H9 (cell line): ENCODE measurements around the gene MTFR2. TPM values are rescaled to one million over a fixed set of nuclear protein-coding genes. Genes with fewer than 3 reads are reported as not detected.

ENCODE experiments used
- DNase-seq: peaks from one replicate; pipeline ENCODE4 v3.0.0-alpha.2; 2017
- H2AFZ ChIP-seq: one replicate; pipeline ENCODE4 v1.6.1; 2013; ENCODE audit warnings: mild to moderate bottlenecking, low read length, control low read depth, moderate library complexity
- H2AK5ac ChIP-seq: 2 replicates; pipeline ENCODE4 v1.6.1; 2013; ENCODE audit warnings: low read length, control low read depth, mixed read lengths; ENCODE audit not compliant: insufficient read length
- H2BK120ac ChIP-seq: one replicate; pipeline ENCODE4 v1.6.1; 2013; ENCODE audit warnings: low read depth, mild to moderate bottlenecking, low read length, control low read depth, inconsistent platforms; ENCODE audit not compliant: poor library complexity, severe bottlenecking
- H2BK12ac ChIP-seq: 2 replicates; pipeline ENCODE4 v1.6.1; 2013; ENCODE audit warnings: low read length, control low read depth, mixed read lengths, low read depth; ENCODE audit not compliant: insufficient read length
- H2BK15ac ChIP-seq: 2 replicates; pipeline ENCODE4 v1.6.1; 2013; ENCODE audit warnings: low read depth, low read length, control low read depth
- H2BK20ac ChIP-seq: one replicate; pipeline ENCODE4 v1.6.1; 2013; ENCODE audit warnings: low read depth, mild to moderate bottlenecking, low read length, control low read depth, inconsistent platforms; ENCODE audit not compliant: poor library complexity, severe bottlenecking
- H2BK5ac ChIP-seq: 2 replicates; pipeline ENCODE4 v1.6.1; 2013; ENCODE audit warnings: low read length, control low read depth, mixed read lengths; ENCODE audit not compliant: insufficient read length
- H3K14ac ChIP-seq: 2 replicates; pipeline ENCODE4 v1.6.1; 2013; ENCODE audit warnings: low read length, control low read depth; ENCODE audit not compliant: insufficient read depth
- H3K18ac ChIP-seq: 2 replicates; pipeline ENCODE4 v1.6.1; 2013; ENCODE audit warnings: low read depth, mild to moderate bottlenecking, mixed read lengths, low read length, control low read depth; ENCODE audit not compliant: insufficient read length
- H3K23ac ChIP-seq: 2 replicates; pipeline ENCODE4 v1.6.1; 2013; ENCODE audit warnings: low read length, control low read depth, mixed read lengths, low read depth; ENCODE audit not compliant: insufficient read length
- H3K23me2 ChIP-seq: 2 replicates; pipeline ENCODE4 v1.6.1; 2013; ENCODE audit warnings: low read depth, mild to moderate bottlenecking, mixed read lengths, low read length, control low read depth; ENCODE audit not compliant: insufficient read length, poor library complexity, severe bottlenecking
- H3K27ac ChIP-seq: 2 replicates; pipeline ENCODE4 v1.5.1; 2013; ENCODE audit warnings: low read length, control low read depth, mixed read lengths, low read depth; ENCODE audit not compliant: insufficient read length
- H3K27me3 ChIP-seq: 2 replicates; pipeline ENCODE4 v1.6.1; 2013; ENCODE audit warnings: low read length, control low read depth, inconsistent platforms; ENCODE audit not compliant: insufficient read depth
- H3K4ac ChIP-seq: 2 replicates; pipeline ENCODE4 v1.6.1; 2013; ENCODE audit warnings: low read depth, mild to moderate bottlenecking, control low read depth, inconsistent platforms, low read length, moderate library complexity
- H3K4me1 ChIP-seq: 2 replicates; pipeline ENCODE4 v1.6.1; 2013; ENCODE audit warnings: low read length, control low read depth, inconsistent platforms; ENCODE audit not compliant: insufficient read depth
- H3K4me2 ChIP-seq: 2 replicates; pipeline ENCODE4 v1.6.1; 2013; ENCODE audit warnings: low read length, control low read depth, mixed read lengths; ENCODE audit not compliant: insufficient read length, insufficient read depth
- H3K56ac ChIP-seq: 2 replicates; pipeline ENCODE4 v1.6.1; 2013; ENCODE audit warnings: low read depth, mild to moderate bottlenecking, mixed read lengths, low read length, control low read depth; ENCODE audit not compliant: insufficient read length
- H3K79me1 ChIP-seq: 2 replicates; pipeline ENCODE4 v1.6.1; 2013; ENCODE audit warnings: low read depth, mild to moderate bottlenecking, moderate library complexity, low read length, control low read depth, inconsistent platforms; ENCODE audit not compliant: insufficient read depth, poor library complexity, severe bottlenecking
- H3K79me2 ChIP-seq: 2 replicates; pipeline ENCODE4 v1.6.1; 2013; ENCODE audit warnings: low read length, control low read depth, inconsistent platforms; ENCODE audit not compliant: insufficient read depth
- H3K9ac ChIP-seq: 2 replicates; pipeline ENCODE4 v1.6.1; 2013; ENCODE audit warnings: low read length, control low read depth, mixed read lengths; ENCODE audit not compliant: insufficient read length; ENCODE audit errors: extremely low read depth
- H3K9me3 ChIP-seq: one replicate; pipeline ENCODE4 v1.6.1; 2013; ENCODE audit warnings: low read depth, low read length, inconsistent platforms; ENCODE audit not compliant: control insufficient read depth
- H3T11ph ChIP-seq: one replicate; pipeline ENCODE4 v1.6.1; 2013; ENCODE audit warnings: mild to moderate bottlenecking, low read length, control low read depth, inconsistent platforms
- H4K20me1 ChIP-seq: one replicate; pipeline ENCODE4 v1.6.1; 2013; ENCODE audit not compliant: control insufficient read depth, insufficient read length, insufficient read depth
- H4K5ac ChIP-seq: 2 replicates; pipeline ENCODE4 v1.6.1; 2013; ENCODE audit warnings: low read depth, mild to moderate bottlenecking, mixed read lengths, low read length, control low read depth; ENCODE audit not compliant: insufficient read length
- H4K8ac ChIP-seq: replicated peaks from 2 replicates; pipeline ENCODE4 v1.6.1; 2013; ENCODE audit warnings: low read length, control low read depth, mixed read lengths, low read depth; ENCODE audit not compliant: insufficient read length
- H4K91ac ChIP-seq: 2 replicates; pipeline ENCODE4 v1.6.1; 2013; ENCODE audit warnings: low read depth, mild to moderate bottlenecking, moderate library complexity, mixed read lengths, low read length, control low read depth; ENCODE audit not compliant: insufficient read length
- H3K27ac Mint-ChIP-seq, 3 experiments: 2 replicates in 2 of 3; 3 replicates in 1 of 3; pipeline ENCODE4 v1.8.0; 2020 to 2021; ENCODE audit warnings: mixed read lengths in 3 of 3, mild to moderate bottlenecking in 1 of 3, moderate library complexity in 1 of 3
- H3K27me3 Mint-ChIP-seq: 2 replicates; pipeline ENCODE4 v1.8.0; 2021; ENCODE audit warnings: low read depth, mild to moderate bottlenecking, moderate library complexity, mixed read lengths
- H3K36me3 Mint-ChIP-seq, 3 experiments: 2 replicates in 2 of 3; 3 replicates in 1 of 3; pipeline ENCODE4 v1.8.0; 2020 to 2021; ENCODE audit warnings: low read depth in 3 of 3, mixed read lengths in 3 of 3; ENCODE audit not compliant: insufficient read depth in 1 of 3
- H3K4me1 Mint-ChIP-seq, 2 experiments: 2 replicates each; pipeline ENCODE4 v1.8.0; 2020; ENCODE audit warnings: mixed read lengths in 2 of 2
- H3K4me3 Mint-ChIP-seq, 2 experiments: 2 replicates in 1 of 2; 3 replicates in 1 of 2; pipeline ENCODE4 v1.8.0; 2020 to 2021; ENCODE audit warnings: mild to moderate bottlenecking in 2 of 2, mixed read lengths in 2 of 2, moderate library complexity in 1 of 2
- H3K9me3 Mint-ChIP-seq, 2 experiments: 2 replicates in 1 of 2; 3 replicates in 1 of 2; pipeline ENCODE4 v1.8.0; 2020; ENCODE audit warnings: mild to moderate bottlenecking in 2 of 2, mixed read lengths in 2 of 2, moderate library complexity in 1 of 2
- CTCF ChIP-seq: fragments of 200-600 bp; sonication (generic); conservative IDR thresholded peaks from 3 replicates; pipeline ENCODE4 v1.8.0; 2021; ENCODE audit warnings: antibody characterized with exemption, mild to moderate bottlenecking
- WGBS: extraction: QIAGEN DNeasy Blood & Tissue Kit; methylation state at CpG from one replicate; pipeline ENCODE4 v1.1.7; 2013; ENCODE audit warnings: missing lambda C conversion rate, low lambda C conversion rate, mixed read lengths; ENCODE audit not compliant: insufficient read length; ENCODE audit errors: extremely low coverage; 5-methylcytosine and 5-hydroxymethylcytosine counted together
- total RNA-seq: library from RNA; stranded (reverse); gene quantifications from 2 replicates; pipeline ENCODE4 v1.2.1, GENCODE V29; 2021

MTFR2 gene
- total RNA-seq, 1 experiment from 2014 or later, result 11.8 TPM

- H3K9ac ChIP-seq, result no peak overlapping the region
- no peak for DNase-seq
- H3K4ac ChIP-seq, result no peak overlapping the region
- H3T11ph ChIP-seq, result no peak overlapping the region
- H3K27ac Mint-ChIP-seq, result no peak overlapping the region
- H3K23me2 ChIP-seq, result no peaks in the 10 kb centered on the region
- no peak overlapping the region for H3K18ac ChIP-seq
- no peak overlapping the region for H2BK120ac ChIP-seq
- no peaks in the 10 kb centered on the region for H4K20me1 ChIP-seq
- H3K9me3 Mint-ChIP-seq, result no peaks in the 10 kb centered on the region
- H3K4me3 Mint-ChIP-seq, result no peak overlapping the region
- no peak overlapping the region for H2BK12ac ChIP-seq
- no peaks in the 10 kb centered on the region for H3K27me3 Mint-ChIP-seq
- H3K4me1 ChIP-seq, result no peaks in the 10 kb centered on the region
- no peaks in the 10 kb centered on the region for H3K36me3 Mint-ChIP-seq
- no CpG with 5 or more reads among the region's 5 CpGs for WGBS
- no peaks in the 10 kb centered on the region for H3K27me3 ChIP-seq
- no peak overlapping the region for H4K8ac ChIP-seq
- H2BK15ac ChIP-seq, result no peak overlapping the region
- no peak overlapping the region for H3K14ac ChIP-seq
- H2BK20ac ChIP-seq, result no peak overlapping the region
- no peaks in the 10 kb centered on the region for H3K4me1 Mint-ChIP-seq
- no peak overlapping the region for H2AFZ ChIP-seq
- H3K79me1 ChIP-seq, result no peaks in the 10 kb centered on the region
- H3K56ac ChIP-seq, result no peak overlapping the region
- no peak overlapping the region for H3K23ac ChIP-seq
- no peak overlapping the region for H2BK5ac ChIP-seq
- H3K4me2 ChIP-seq, result no peak overlapping the region
- H3K79me2 ChIP-seq, result no peaks in the 10 kb centered on the region
- H3K27ac ChIP-seq, result no peak overlapping the region
- H2AK5ac ChIP-seq, result no peak overlapping the region
- H4K5ac ChIP-seq, result no peak overlapping the region
- TF ChIP-seq CTCF, result no peak
- H3K9me3 ChIP-seq, result no peaks in the 10 kb centered on the region
- no peak overlapping the region for H4K91ac ChIP-seq
These were observed 48.4 kb downstream of the MTFR2 start for GRCh38 chr6:136201732-136202131.
